Fibroblast of mammary gland (primary cell): ENCODE data around the gene NHERF1.

Experiments
- DNase-seq: peaks from one replicate; pipeline ENCODE4 v3.0.0-alpha.2; 2010; ENCODE audit warnings: low read depth
- H3K4me3 ChIP-seq: 2 replicates; pipeline ENCODE4 v1.5.1; 2011; ENCODE audit warnings: low read depth, mild to moderate bottlenecking, low read length, moderate library complexity; ENCODE audit not compliant: control insufficient read depth
- CTCF ChIP-seq: conservative IDR thresholded peaks from 2 replicates; pipeline ENCODE4 v1.5.1; 2011; ENCODE audit warnings: low read depth, low read length, inconsistent platforms; ENCODE audit not compliant: control insufficient read depth, insufficient read depth

Gene NHERF1

GRCh38 chr17:74748279-74748528 is 224 bp upstream of the NHERF1 start:
- H3K4me3 ChIP-seq: peak overlapping the region; percentile 56
- TF ChIP-seq CTCF: no peak
- DNase-seq: no peak

DNA sequence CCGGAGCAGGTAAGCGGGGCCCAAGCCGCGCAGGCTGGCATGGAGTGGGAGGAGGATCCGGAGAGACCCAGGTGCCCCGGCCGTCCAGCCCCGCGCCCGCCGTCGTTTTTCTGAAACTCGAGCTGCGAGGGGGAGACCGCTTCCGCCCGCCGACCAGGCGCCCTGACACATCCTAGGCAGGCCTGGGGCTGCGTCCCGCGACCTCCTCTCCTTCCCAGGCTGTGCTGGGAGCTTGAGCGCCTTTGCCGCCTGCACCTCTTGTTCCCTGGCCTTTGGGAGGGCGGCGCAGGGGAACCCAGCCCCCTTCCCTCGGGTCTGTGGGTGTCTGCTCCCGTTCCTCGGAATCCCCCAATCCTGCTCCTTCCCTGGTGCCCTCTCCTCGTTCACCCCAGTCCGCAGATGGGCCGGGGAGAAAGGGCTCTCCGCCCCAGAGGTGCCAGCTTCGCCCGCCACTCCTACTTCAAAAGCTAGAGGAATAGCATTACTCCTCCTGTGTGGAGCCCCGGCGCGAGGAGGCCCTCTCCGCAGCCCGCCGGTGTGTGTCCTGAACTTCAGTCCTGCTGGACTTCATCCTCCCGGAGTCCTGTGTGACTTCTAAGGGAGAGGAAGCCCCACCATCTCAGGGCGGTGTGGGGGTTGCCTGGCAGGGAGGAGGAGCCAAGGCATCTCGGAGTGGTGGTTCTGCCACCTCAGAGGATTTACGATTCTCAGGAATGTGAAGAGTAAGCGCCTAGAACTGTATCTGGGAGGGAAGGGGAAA is 1.0 kb downstream of the NHERF1 start:
- TF ChIP-seq CTCF: no peak
- peak overlapping the region; percentile 64 for H3K4me3 ChIP-seq
- no peak for DNase-seq

DNA sequence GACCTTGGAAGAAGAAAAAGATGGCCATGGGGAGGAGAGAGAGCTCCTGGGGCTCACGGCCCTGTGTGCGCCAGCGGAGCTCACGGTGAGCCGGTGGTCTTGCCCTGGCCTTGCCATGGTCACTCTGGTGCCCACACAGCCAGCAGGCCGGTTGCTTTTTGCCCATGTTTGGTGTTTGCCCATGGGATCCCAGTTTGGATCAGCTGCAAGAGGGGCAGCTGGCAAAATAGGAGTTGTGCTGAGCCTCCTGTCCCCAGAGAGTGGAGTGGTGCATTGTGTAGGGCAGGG is 1.6 kb downstream of the NHERF1 start:
- DNase-seq: no peak
- no peak for TF ChIP-seq CTCF
- H3K4me3 ChIP-seq: peak overlapping the region; percentile 64

DNA sequence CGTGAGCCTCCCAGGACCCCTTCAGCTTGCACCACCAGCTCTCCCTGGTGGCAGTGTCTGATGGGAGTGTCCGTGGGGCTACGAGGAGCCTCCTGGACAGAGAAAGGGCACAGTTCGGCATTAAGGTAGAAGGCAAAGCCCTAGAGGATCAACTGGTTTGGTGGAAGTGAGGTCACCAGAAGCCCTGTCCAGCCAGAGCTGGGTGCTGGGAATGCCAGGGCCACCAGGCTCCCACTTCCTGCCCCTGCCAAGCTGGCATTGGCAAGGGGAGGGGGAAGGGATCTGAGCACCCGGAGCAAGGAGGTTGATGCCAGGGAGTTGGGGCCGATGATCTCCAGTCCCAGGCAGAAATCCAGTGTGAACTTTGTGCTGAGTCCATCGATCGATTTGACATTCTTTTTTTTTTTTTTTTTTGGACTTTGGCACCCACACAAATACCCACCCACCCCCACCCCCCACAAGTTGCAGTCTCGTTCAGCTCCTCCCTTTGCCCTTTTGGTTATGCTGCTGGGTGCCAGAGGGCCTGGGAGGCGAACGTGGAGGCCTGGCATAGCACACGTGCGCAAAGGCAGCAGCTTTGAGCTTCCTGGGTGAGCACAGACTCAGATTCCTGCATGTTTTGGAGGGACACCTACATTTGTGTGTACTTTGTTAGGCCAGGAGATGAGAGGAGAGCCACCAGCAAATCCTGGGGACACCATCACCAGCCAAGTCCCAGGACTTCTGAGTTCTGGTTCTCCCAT is 2.1 kb downstream of the NHERF1 start:
- DNase-seq: no peak
- no peak for TF ChIP-seq CTCF
- no peak overlapping the region for H3K4me3 ChIP-seq

- no peak overlapping the region for H3K4me3 ChIP-seq
- no peak for TF ChIP-seq CTCF
- DNase-seq: no peak
Measured at GRCh38 chr17:74752415-74752814, 4.0 kb downstream of the NHERF1 start.

DNA sequence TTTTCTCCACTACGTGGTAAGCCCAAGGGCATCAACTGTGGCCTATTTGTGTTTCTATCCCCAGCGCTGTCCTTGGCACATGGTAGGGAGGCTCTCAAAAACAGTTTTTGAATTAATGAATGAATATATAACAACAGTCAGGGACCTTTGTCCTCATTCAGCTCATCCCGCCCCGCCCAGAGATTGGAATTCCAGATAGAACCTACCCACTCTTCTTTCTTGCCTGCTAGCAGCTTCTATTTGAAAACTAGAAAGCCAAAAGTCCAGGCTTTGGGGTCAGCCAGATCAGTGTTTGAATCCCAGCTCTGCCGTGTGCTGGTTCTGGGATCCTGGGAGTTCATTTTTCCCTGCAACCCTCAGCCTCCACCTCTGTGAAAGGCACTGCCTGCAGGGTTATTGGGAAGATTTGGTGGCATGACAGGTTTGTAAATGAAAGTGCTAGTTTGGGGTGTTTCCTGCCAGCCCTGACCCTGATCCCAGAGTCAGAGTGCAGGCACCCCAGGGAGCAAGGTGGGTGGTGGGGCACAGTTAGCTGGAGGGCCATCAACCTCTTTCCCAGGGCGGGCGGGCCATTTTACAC is 4.5 kb downstream of the NHERF1 start:
- no peak overlapping the region for H3K4me3 ChIP-seq

More for the DNA sequence above, 4.5 kb downstream of the NHERF1 start:
- no peak for TF ChIP-seq CTCF
- DNase-seq: no peak
